ENCODE measurements around the gene IQSEC3. TPM values are rescaled to one million over a fixed set of nuclear protein-coding genes. Genes with fewer than 3 reads are reported as not detected.
"Not testable (repeated sequence)": the region's sequence is repeated elsewhere in the genome, so short reads cannot be mapped to it uniquely, and the experiment has no call there.

Gene IQSEC3
- total and polyA plus RNA-seq, 2 of the 13 experiments (the other 11 are each of a cell fraction or from before 2014, with no cell fraction given): not detected

- in situ Hi-C loops (cut with HindIII; ENCODE audit: extremely low pct_ligation_motif_present, low pct_unique_long_range_greater_than_20kb): no loop called here
- no peak overlapping the region for H3K4me2 ChIP-seq (ENCODE audit: low read depth, low read length)
- no peak overlapping the region for H2AFZ ChIP-seq (ENCODE audit: low read length)
- peaks cover 0 to 26% of the 10 kb centered on the region in 2 experiments; a peak in 2 of 5 replicates for H3K27me3 ChIP-seq (ENCODE audit: control insufficient read depth in 1 of 2, insufficient read depth in 2 of 2, low read length in 2 of 2)
- ATAC-seq (peak; percentile 27; the same call in 1 of the 3 replicates), DNase-seq (ENCODE audit: low spot score) (no peak), FAIRE-seq (no peak)
- H3K79me2 ChIP-seq (ENCODE audit: insufficient read depth, low read length): no peaks in the 10 kb centered on the region
- H3K4me1 ChIP-seq (ENCODE audit: insufficient read depth, low read length): 0 out of 2 replicates have a peak, but pooled peaks cover 6% of the 10 kb centered on the region
- ChIA-PET POLR2A (no interaction called here), CTCF (ENCODE audit: low intra/inter-chr PET ratio, low total read pairs) (no interaction called here)
- H4K20me1 ChIP-seq (ENCODE audit: insufficient read depth, low read length): no peaks in the 10 kb centered on the region
- intact Hi-C loops (cut with micrococcal nuclease; ENCODE audit: unreplicated experiment): no loop called here
- H3K4me3 ChIP-seq (replicated peaks in 1 of 3; ENCODE audit: insufficient read depth in 1 of 3, low read depth in 2 of 3, low read length in 3 of 3): no peak overlapping the region
- no peaks in the 10 kb centered on the region for H3K36me3 ChIP-seq (replicated peaks in 1 of 2; ENCODE audit: control insufficient read depth in 1 of 2, insufficient read depth in 2 of 2, low read length in 2 of 2)
- no peak overlapping the region for H3K27ac ChIP-seq (ENCODE audit: extremely low read length, insufficient read depth, low read length)
- no peak overlapping the region for H3K9ac ChIP-seq (ENCODE audit: insufficient read depth, low read depth, low read length)
- H3K9me3 ChIP-seq (ENCODE audit: low read length): no peaks in the 10 kb centered on the region
- 15% methylated on average over 12 of the region's 12 CpGs for WGBS (ENCODE audit: low lambda C conversion rate)
- no TSS peak for BruUV-seq (replicated peaks)
- TF ChIP-seq ZNF431 (CRISPR knock-in tag; IDR thresholded peaks at IDR 0.05; ENCODE audit: borderline replicate concordance, low read depth): no peak
- TF ChIP-seq AHR (CRISPR knock-in tag; IDR thresholded peaks at IDR 0.05): no peak
- TF ChIP-seq YEATS4 (CRISPR knock-in tag; IDR thresholded peaks at IDR 0.05; ENCODE audit: borderline replicate concordance): no peak
- TF ChIP-seq ZSCAN22 (CRISPR knock-in tag; IDR thresholded peaks at IDR 0.05): no peak
- TF ChIP-seq ZNF570 (CRISPR knock-in tag; IDR thresholded peaks at IDR 0.05; ENCODE audit: borderline replicate concordance): no peak
- no peak for TF ChIP-seq ZNF670 (CRISPR knock-in tag; IDR thresholded peaks at IDR 0.05; ENCODE audit: borderline replicate concordance)
- no peak for TF ChIP-seq SALL1 (CRISPR knock-in tag; IDR thresholded peaks at IDR 0.05)
- TF ChIP-seq POLR2AphosphoS5 (IDR thresholded peaks at IDR 0.05; ENCODE audit: low read depth, low read length): no peak
- TF ChIP-seq ZNF605 (CRISPR knock-in tag; IDR thresholded peaks at IDR 0.05): no peak
Observed at GRCh38 chr12:131732-132495, 65.3 kb downstream of the IQSEC3 start.

- H3K36me3 ChIP-seq (replicated peaks in 1 of 2; ENCODE audit: control insufficient read depth in 1 of 2, insufficient read depth in 2 of 2, low read length in 2 of 2); H2AFZ ChIP-seq (ENCODE audit: low read length); FAIRE-seq; H3K9me3 ChIP-seq (ENCODE audit: low read length); H3K4me2 ChIP-seq (ENCODE audit: low read depth, low read length); ATAC-seq; H3K4me3 ChIP-seq (replicated peaks in 1 of 3; ENCODE audit: insufficient read depth in 1 of 3, low read depth in 2 of 3, low read length in 3 of 3); CTCF ChIA-PET (ENCODE audit: low intra/inter-chr PET ratio, low total read pairs); POLR2A ChIA-PET; H3K4me1 ChIP-seq (ENCODE audit: insufficient read depth, low read length); H3K27ac ChIP-seq (ENCODE audit: extremely low read length, insufficient read depth, low read length); in situ Hi-C loops (cut with HindIII; ENCODE audit: extremely low pct_ligation_motif_present, low pct_unique_long_range_greater_than_20kb); H4K20me1 ChIP-seq (ENCODE audit: insufficient read depth, low read length); DNase-seq (ENCODE audit: low spot score); BruUV-seq (replicated peaks); H3K79me2 ChIP-seq (ENCODE audit: insufficient read depth, low read length); intact Hi-C loops (cut with micrococcal nuclease; ENCODE audit: unreplicated experiment); H3K9ac ChIP-seq (ENCODE audit: insufficient read depth, low read depth, low read length): not testable (repeated sequence)
- 47% methylated on average over 7 of the region's 7 CpGs for WGBS (ENCODE audit: low lambda C conversion rate)
- H3K27me3 ChIP-seq (ENCODE audit: control insufficient read depth in 1 of 2, insufficient read depth in 2 of 2, low read length in 2 of 2): peaks cover 0 to 16% of the 10 kb centered on the region in 2 experiments; a peak in 2 of 5 replicates
Observed at GRCh38 chr12:133616-134232, 67.2 kb downstream of the IQSEC3 start.
